Measurements from ENCODE around the gene TMEM185B. TPM values are rescaled to one million over a fixed set of nuclear protein-coding genes. Genes with fewer than 3 reads are reported as not detected.

TMEM185B gene
- total and polyA plus RNA-seq, 2 of the 4 experiments (the other 2 are of a cell fraction) = 17.7 to 26.1 TPM

DNA sequence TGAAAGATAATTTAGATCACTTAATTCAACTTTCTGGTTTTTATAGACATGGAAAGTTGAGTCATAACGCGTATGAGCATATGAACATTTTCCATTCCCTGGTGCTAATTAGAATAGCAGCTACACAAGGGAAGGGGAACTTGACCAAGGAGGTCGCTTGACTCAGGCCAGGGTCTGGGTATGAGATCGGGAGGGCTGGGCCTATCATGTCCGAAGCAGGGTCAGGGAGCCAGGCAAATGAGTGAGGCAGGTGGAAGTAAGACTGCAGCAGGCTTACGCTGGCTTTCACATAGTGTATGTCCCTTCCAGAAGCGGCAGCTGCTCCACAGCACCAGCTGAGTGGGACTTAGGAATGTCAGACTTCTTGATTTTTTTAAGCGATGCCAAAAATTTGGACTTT is 44.1 kb upstream of the TMEM185B start:
- Histone ChIP-seq H2AK5ac (ENCODE audit: low read depth, low read length) (no peak overlapping the region), H4K8ac (ENCODE audit: low read depth in 2 of 2, low read length in 2 of 2) (no peak overlapping the region), H3K4me3 (ENCODE audit: insufficient read depth, low read depth, low read length) (no peak overlapping the region), H3K18ac (ENCODE audit: low read depth, low read length) (no peak overlapping the region), H3K9me3 (ENCODE audit: control insufficient read depth, insufficient read depth, low read length) (peaks cover 4% of the 10 kb centered on the region; the same call in 1 of the 2 replicates), H3K36me3 (ENCODE audit: control insufficient read depth, insufficient read depth, low read length) (peaks cover 4% of the 10 kb centered on the region; the same call in 1 of the 2 replicates), H3K14ac (replicated peaks; ENCODE audit: low read depth, low read length) (no peak overlapping the region), H2BK15ac (ENCODE audit: low read depth, low read length) (no peak overlapping the region), H3K27me3 (ENCODE audit: control insufficient read depth, insufficient read depth, low read length) (no peaks in the 10 kb centered on the region), H2BK5ac (ENCODE audit: low read depth, low read length, poor library complexity, severe bottlenecking) (no peak overlapping the region), H4K20me1 (ENCODE audit: insufficient read depth, low read length) (peaks cover 38% of the 10 kb centered on the region), H2AK9ac (replicated peaks; ENCODE audit: low read depth, low read length, poor library complexity) (no peak overlapping the region), H3K4me1 (ENCODE audit: control insufficient read depth, insufficient read depth, low read length) (peaks cover 6% of the 10 kb centered on the region), H4K91ac (ENCODE audit: insufficient read depth, low read depth, low read length) (no peak overlapping the region), H3K9ac (ENCODE audit: low read depth, low read length) (no peak overlapping the region), H3K4me2 (ENCODE audit: low read depth, low read length) (no peak overlapping the region), H3K27ac (ENCODE audit: insufficient read depth, low read length) (no peak overlapping the region), H3K4ac (ENCODE audit: low read depth, low read length) (no peak overlapping the region), H3K56ac (ENCODE audit: extremely low read depth, insufficient read depth, low read length) (no peak overlapping the region), H2BK120ac (ENCODE audit: low read depth, low read length) (no peak overlapping the region), H3K23ac (ENCODE audit: low read depth, low read length) (no peak overlapping the region), H2AFZ (replicated peaks; ENCODE audit: low read length, poor library complexity) (no peak overlapping the region), H4K5ac (ENCODE audit: low read depth, low read length) (no peak overlapping the region), H3K9me1 (ENCODE audit: insufficient read depth, low read length) (peaks cover 8% of the 10 kb centered on the region), H3K79me1 (ENCODE audit: low read depth in 1 of 2, low read length in 2 of 2) (peaks cover 45 to 78% of the 10 kb centered on the region in 2 experiments), H2BK20ac (ENCODE audit: low read depth, low read length) (no peak overlapping the region)
- no TSS peak for BruUV-seq (replicated peaks)
- no peak for DNase-seq
- in situ Hi-C loops (cut with MboI; ENCODE audit: low sequenced_read_pairs) = no loop called here
- ChIA-PET CTCF (no interaction called here), POLR2A (ENCODE audit: unreplicated experiment) (no interaction called here)
- intact Hi-C loops (cut with micrococcal nuclease) = no loop called here
- WGBS, 2 experiments (ENCODE audit: extremely low coverage in 2 of 2, insufficient read length in 1 of 2) = 98% methylated on average over 5 of the region's 8 CpGs; no CpG with 5 or more reads in 1 of the 2 experiments
- dilution Hi-C loops (cut with HindIII; ENCODE audit: low sequenced_read_pairs, unreplicated experiment) = no loop called here
- no peak for ATAC-seq (ENCODE audit: low read depth)
- TF ChIP-seq, protein P1, sequence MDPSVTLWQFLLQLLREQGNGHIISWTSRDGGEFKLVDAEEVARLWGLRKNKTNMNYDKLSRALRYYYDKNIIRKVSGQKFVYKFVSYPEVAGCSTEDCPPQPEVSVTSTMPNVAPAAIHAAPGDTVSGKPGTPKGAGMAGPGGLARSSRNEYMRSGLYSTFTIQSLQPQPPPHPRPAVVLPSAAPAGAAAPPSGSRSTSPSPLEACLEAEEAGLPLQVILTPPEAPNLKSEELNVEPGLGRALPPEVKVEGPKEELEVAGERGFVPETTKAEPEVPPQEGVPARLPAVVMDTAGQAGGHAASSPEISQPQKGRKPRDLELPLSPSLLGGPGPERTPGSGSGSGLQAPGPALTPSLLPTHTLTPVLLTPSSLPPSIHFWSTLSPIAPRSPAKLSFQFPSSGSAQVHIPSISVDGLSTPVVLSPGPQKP (IDR thresholded peaks at IDR 0.05; ENCODE audit: borderline replicate concordance, low read depth, low read length) = no peak
- no peak for TF ChIP-seq CEBPB (IDR thresholded peaks at IDR 0.05; ENCODE audit: low read depth, low read length)
- no peak for TF ChIP-seq CHD1 (IDR thresholded peaks at IDR 0.05; ENCODE audit: low read depth, low read length)
- TF ChIP-seq BHLHE40 (IDR thresholded peaks at IDR 0.05; ENCODE audit: low read depth, low read length) = no peak
- TF ChIP-seq RAD21 (IDR thresholded peaks at IDR 0.05; ENCODE audit: low read length) = no peak

Measured in IMR-90 (cell line).